Measurements from ENCODE around the gene SORCS3.

Gene SORCS3

GRCh38 chr10:105210546-105210945 lies 569.5 kb downstream of the SORCS3 start:
- no peaks in the 10 kb centered on the region for H3K9me3 ChIP-seq
- H3K36me3 ChIP-seq = no peaks in the 10 kb centered on the region
- H3K4me1 ChIP-seq (ENCODE audit: control insufficient read depth in 1 of 2, insufficient read depth in 1 of 2, low read depth in 1 of 2, low read length in 1 of 2) = no peaks in the 10 kb centered on the region
- H3K4me3 ChIP-seq (ENCODE audit: low read depth in 1 of 2, low read length in 1 of 2) = no peak overlapping the region
- H3K27me3 ChIP-seq = no peaks in the 10 kb centered on the region
- TF ChIP-seq, protein P1, sequence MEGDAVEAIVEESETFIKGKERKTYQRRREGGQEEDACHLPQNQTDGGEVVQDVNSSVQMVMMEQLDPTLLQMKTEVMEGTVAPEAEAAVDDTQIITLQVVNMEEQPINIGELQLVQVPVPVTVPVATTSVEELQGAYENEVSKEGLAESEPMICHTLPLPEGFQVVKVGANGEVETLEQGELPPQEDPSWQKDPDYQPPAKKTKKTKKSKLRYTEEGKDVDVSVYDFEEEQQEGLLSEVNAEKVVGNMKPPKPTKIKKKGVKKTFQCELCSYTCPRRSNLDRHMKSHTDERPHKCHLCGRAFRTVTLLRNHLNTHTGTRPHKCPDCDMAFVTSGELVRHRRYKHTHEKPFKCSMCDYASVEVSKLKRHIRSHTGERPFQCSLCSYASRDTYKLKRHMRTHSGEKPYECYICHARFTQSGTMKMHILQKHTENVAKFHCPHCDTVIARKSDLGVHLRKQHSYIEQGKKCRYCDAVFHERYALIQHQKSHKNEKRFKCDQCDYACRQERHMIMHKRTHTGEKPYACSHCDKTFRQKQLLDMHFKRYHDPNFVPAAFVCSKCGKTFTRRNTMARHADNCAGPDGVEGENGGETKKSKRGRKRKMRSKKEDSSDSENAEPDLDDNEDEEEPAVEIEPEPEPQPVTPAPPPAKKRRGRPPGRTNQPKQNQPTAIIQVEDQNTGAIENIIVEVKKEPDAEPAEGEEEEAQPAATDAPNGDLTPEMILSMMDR (IDR thresholded peaks at IDR 0.05) = no peak
- no peak overlapping the region for H3K27ac ChIP-seq

DNA sequence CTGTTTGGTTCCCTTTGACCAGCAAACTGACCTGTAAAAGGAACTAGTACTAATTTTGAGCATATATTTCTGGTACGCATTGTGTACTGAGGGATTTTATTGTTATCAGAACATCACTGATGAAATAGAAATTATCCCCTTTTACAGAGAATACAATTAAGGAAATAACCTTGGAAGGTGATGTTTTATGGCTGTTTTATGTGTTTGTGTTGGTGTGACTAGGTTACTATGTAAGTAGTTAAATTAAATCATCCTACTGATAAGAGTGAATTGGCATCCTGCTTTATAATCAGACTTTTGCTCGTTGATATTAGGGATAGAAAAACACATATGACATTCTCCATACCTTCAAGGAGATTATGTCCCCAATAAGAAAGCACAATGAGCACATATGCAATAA lies 596.6 kb downstream of the SORCS3 start:
- no peak overlapping the region for H3K27ac ChIP-seq
- TF ChIP-seq, protein P1 (IDR thresholded peaks at IDR 0.05) = no peak
- H3K36me3 ChIP-seq = no peaks in the 10 kb centered on the region
- H3K4me3 ChIP-seq (ENCODE audit: low read depth in 1 of 2, low read length in 1 of 2) = no peak overlapping the region
- H3K4me1 ChIP-seq (ENCODE audit: control insufficient read depth in 1 of 2, insufficient read depth in 1 of 2, low read depth in 1 of 2, low read length in 1 of 2) = no peaks in the 10 kb centered on the region
- no peaks in the 10 kb centered on the region for H3K27me3 ChIP-seq
- no peaks in the 10 kb centered on the region for H3K9me3 ChIP-seq

DNA sequence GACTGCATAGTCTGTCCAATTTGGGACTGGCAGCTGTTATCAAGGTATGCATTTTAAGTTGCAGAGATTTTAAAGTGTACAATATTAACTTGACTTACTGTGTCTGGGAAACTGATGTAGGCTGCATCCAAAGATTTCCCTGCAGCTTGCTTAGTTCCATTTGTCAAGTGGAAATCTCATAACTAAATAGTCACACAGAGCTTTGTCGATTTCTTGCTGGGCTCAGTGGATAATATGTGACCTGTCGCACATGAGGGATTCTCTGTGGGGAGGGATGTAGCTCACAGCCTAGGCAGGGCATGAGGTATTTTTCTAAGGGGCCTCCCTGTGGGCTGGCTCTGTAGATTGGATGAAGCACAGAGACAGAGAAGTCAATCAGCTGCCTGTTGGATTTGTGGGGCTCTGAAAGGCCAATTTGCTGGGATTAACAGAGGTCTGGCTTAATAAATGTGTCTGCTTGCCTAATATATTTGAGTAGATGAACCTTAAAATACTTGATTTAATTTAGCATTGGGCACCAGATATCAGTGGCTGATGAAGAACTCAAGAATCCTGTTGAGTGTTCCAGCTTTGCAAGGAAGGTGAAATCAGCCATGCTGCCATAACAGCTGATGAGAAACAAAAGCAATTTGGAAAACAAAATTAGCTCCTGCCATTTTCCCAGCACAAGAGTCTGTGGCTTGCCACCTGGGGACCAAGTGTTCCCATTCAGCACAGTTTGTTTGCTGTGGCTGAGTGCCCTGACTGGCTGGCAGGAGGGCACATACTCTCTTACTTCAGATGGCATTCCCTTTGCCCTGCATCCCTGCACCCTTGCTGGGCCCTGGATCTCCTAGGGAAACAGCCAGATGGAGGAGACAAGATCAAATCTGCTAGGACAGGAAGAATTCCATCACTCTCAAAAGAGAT lies 598.5 kb downstream of the SORCS3 start:
- H3K36me3 ChIP-seq = no peaks in the 10 kb centered on the region
- H3K27ac ChIP-seq = no peak overlapping the region
- H3K4me1 ChIP-seq (ENCODE audit: control insufficient read depth in 1 of 2, insufficient read depth in 1 of 2, low read depth in 1 of 2, low read length in 1 of 2) = no peaks in the 10 kb centered on the region
- H3K27me3 ChIP-seq = no peaks in the 10 kb centered on the region
- H3K9me3 ChIP-seq = no peaks in the 10 kb centered on the region
- TF ChIP-seq, protein P1 (IDR thresholded peaks at IDR 0.05) = no peak
- no peak overlapping the region for H3K4me3 ChIP-seq (ENCODE audit: low read depth in 1 of 2, low read length in 1 of 2)

- no peak overlapping the region for H3K4me3 ChIP-seq (ENCODE audit: low read depth in 1 of 2, low read length in 1 of 2)
- no peak overlapping the region for H3K27ac ChIP-seq
- TF ChIP-seq, protein P1 (IDR thresholded peaks at IDR 0.05) = no peak
- H3K36me3 ChIP-seq = no peaks in the 10 kb centered on the region
- H3K9me3 ChIP-seq = no peaks in the 10 kb centered on the region
- no peaks in the 10 kb centered on the region for H3K4me1 ChIP-seq (ENCODE audit: control insufficient read depth in 1 of 2, insufficient read depth in 1 of 2, low read depth in 1 of 2, low read length in 1 of 2)
- H3K27me3 ChIP-seq = no peaks in the 10 kb centered on the region
Observed at GRCh38 chr10:105241254-105241653, 600.2 kb downstream of the SORCS3 start.

- TF ChIP-seq, protein P1 (IDR thresholded peaks at IDR 0.05) = no peak
- H3K9me3 ChIP-seq = no peaks in the 10 kb centered on the region
Observed at GRCh38 chr10:105243381-105243780, 602.3 kb downstream of the SORCS3 start.

More at GRCh38 chr10:105243381-105243780, 602.3 kb downstream of the SORCS3 start:
- Histone ChIP-seq H3K27ac (no peak overlapping the region), H3K27me3 (no peaks in the 10 kb centered on the region), H3K4me3 (ENCODE audit: low read depth in 1 of 2, low read length in 1 of 2) (no peak overlapping the region), H3K4me1 (ENCODE audit: control insufficient read depth in 1 of 2, insufficient read depth in 1 of 2, low read depth in 1 of 2, low read length in 1 of 2) (no peaks in the 10 kb centered on the region), H3K36me3 (no peaks in the 10 kb centered on the region)

Data from neutrophil (primary cell).